Spleen (tissue), 11 donors: ENCODE results near the gene STARD4. TPM values are rescaled to one million over a fixed set of nuclear protein-coding genes. Genes with fewer than 3 reads are reported as not detected.

Source experiments
- DNase-seq: peaks from one replicate; pipeline ENCODE4 v3.0.0-alpha.2; 2020
- H3K27ac ChIP-seq, 8 donors: fragments of 200-600 bp; sonication (generic) in 7 of 8; 1 replicate in 4 of 8; 2 replicates in 4 of 8; pipeline versions ENCODE4 v1.5.0 to v1.8.0; 2016 to 2021; ENCODE audit warnings: inconsistent platforms in 4 of 8, mild to moderate bottlenecking in 4 of 8, moderate library complexity in 1 of 8
- H3K27me3 ChIP-seq, 7 donors: fragments of 200-600 bp; sonication (generic) in 6 of 7; replicated peaks in 1 of 7; 1 replicate in 4 of 7; 2 replicates in 3 of 7; pipeline versions ENCODE4 v1.5.0 to v1.8.0; 2016 to 2021; ENCODE audit warnings: inconsistent platforms in 3 of 7, mild to moderate bottlenecking in 1 of 7
- H3K36me3 ChIP-seq, 6 donors: fragments of 200-600 bp; sonication (generic) in 5 of 6; 1 replicate in 4 of 6; 2 replicates in 2 of 6; pipeline versions ENCODE4 v1.5.0 to v1.8.0; 2016 to 2021; ENCODE audit warnings: inconsistent platforms in 2 of 6
- H3K4me1 ChIP-seq, 6 donors: fragments of 200-600 bp; sonication (generic) in 5 of 6; 1 replicate in 3 of 6; 2 replicates in 3 of 6; pipeline versions ENCODE4 v1.5.0 to v1.8.0; 2016 to 2021; ENCODE audit warnings: inconsistent platforms in 3 of 6
- H3K4me3 ChIP-seq, 8 donors: fragments of 200-600 bp; sonication (generic) in 7 of 8; 1 replicate in 4 of 8; 2 replicates in 4 of 8; pipeline versions ENCODE4 v1.5.0 to v1.8.0; 2016 to 2021; ENCODE audit warnings: inconsistent platforms in 4 of 8, mild to moderate bottlenecking in 4 of 8, moderate library complexity in 2 of 8
- H3K9me3 ChIP-seq, 8 donors: fragments of 200-600 bp; sonication (generic) in 7 of 8; 1 replicate in 4 of 8; 2 replicates in 4 of 8; pipeline versions ENCODE4 v1.5.0 to v1.8.0; 2016 to 2021; ENCODE audit warnings: inconsistent platforms in 4 of 8
- CTCF ChIP-seq, 11 experiments: fragments of 200-600 bp in 7 of 11; fragments of 450-650 bp in 4 of 11; sonication (generic) in 4 of 11; IDR thresholded peaks in 8 of 11; conservative IDR thresholded peaks in 3 of 11; 1 replicate in 7 of 11; 2 replicates in 4 of 11; pipeline versions ENCODE4 v1.4.0 to v1.8.0; 2016 to 2021; ENCODE audit warnings: antibody characterized with exemption in 11 of 11, inconsistent platforms in 4 of 11, mild to moderate bottlenecking in 1 of 11
- POLR2A ChIP-seq, 3 donors: fragments of 450-650 bp; IDR thresholded peaks; one replicate each; pipeline ENCODE4 v1.5.1; 2017; ENCODE audit warnings: antibody characterized with exemption in 3 of 3, mild to moderate bottlenecking in 1 of 3
- POLR2AphosphoS5 ChIP-seq, 3 donors: sonication (generic); formaldehyde crosslinking; IDR thresholded peaks; one replicate each; pipeline ENCODE4 v1.5.1; 2017; ENCODE audit warnings: antibody characterized with exemption in 3 of 3
- WGBS, 5 donors: extraction: QIAGEN DNeasy Blood & Tissue Kit in 3 of 5; methylation state at CpG; one replicate each; pipeline versions ENCODE4 v1.1.5 to v1.1.7; 2013 to 2018; 5-methylcytosine and 5-hydroxymethylcytosine counted together
- intact Hi-C: fragments of 100-400 bp; cut with DNase I; formaldehyde crosslinking; loops from one replicate; pipeline ENCODE4 v1.15.0; 2023; ENCODE audit warnings: low total_unique reads
- polyA plus RNA-seq, 3 donors: library from polyadenylated mRNA; stranded (reverse); fragments of 200-250 nt; gene quantifications; one replicate each; pipeline ENCODE4 v1.2.1, GENCODE V29; 2013
- total RNA-seq, 7 donors: library from RNA; depleted of rRNA in 3 of 7; stranded (reverse); fragments of >200 nt in 3 of 7; fragmentation: NEBNext Ultra II Directional in 4 of 7; extraction: Animal tissue kit (Norgen Biotek cat#: 25700) in 4 of 7; gene quantifications; one replicate each; pipeline versions ENCODE4 v1.1.0 to v1.2.1, GENCODE V29; 2016 to 2021
- donor health status: healthy with polysubstance abuse.
- donor health status: DM: no; HTN: no; CAD: no; lungs with moderate emphysema.
- donor health status: DM: no; HTN: no; CAD: no.
- donor health status: Bipolar disorder and iron deficiency.
- donor health status: healthy.
- donor health status: DM: no; HTN: no; CAD: no.
- donor health status: DM: yes; HTN: yes; CAD: no.

The STARD4 gene
- total and polyA plus RNA-seq, 10 donors: 5.7 to 36.7 (median 24.6) TPM

DNA sequence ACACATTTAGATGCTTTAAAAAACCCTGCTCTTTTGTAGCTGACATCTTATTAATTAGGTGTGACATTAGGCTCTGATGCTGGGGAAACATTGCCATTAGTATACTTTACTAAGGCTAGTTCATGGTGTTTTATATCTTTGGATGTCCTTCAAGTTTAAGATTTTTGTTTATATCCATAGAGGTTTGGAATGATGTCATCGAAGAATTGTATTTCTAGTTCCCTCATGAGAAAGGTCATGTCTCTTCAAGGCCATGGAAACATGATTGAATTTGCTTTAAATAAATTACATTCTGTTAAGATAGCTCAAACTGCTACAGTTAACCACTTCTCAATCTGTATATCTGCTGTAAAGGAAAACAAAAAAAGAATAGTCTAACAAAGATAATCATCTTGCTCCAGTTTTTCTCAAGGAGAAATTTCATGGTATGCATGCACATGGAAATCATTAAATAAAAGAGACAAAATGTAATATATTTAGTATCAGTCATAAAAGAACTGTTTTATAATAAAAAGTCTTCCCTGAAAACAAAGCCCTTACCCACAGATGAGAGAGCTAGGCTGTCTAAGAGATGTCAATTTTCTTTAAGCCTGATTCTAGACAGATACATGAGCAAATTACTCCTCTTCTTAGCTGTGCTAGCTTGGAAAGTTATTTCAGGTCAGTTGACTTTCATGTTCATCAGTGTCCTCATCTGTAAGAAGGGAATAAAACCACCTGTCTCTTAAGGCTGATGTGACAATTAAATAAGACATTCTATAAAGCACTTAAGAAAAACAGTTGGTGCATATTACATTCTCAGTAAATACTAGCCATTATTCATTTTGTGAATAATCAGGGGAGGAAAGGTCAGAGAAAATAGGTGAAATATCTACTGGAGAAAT lies 25.0 kb upstream of the STARD4 start:
- TF ChIP-seq CTCF (IDR thresholded peaks at IDR 0.05 in 8 of 11, conservative IDR thresholded peaks at IDR 0.05 in 3 of 11) (no peak), POLR2AphosphoS5 (IDR thresholded peaks at IDR 0.05) (no peak), POLR2A (IDR thresholded peaks at IDR 0.05) (no peak)
- no peak overlapping the region for H3K27ac ChIP-seq
- WGBS, 5 donors: 63 to 80% (median 74%) methylated on average over 1 of the region's 1 CpG
- no peak for DNase-seq
- H3K4me3 ChIP-seq: no peak overlapping the region
- no peaks in the 10 kb centered on the region for H3K36me3 ChIP-seq
- peaks cover 0 to 5% (median 0%) of the 10 kb centered on the region in 8 donors for H3K9me3 ChIP-seq
- intact Hi-C loops: no loop called here
- peaks cover 0 to 2% (median 0%) of the 10 kb centered on the region in 6 donors for H3K4me1 ChIP-seq
- H3K27me3 ChIP-seq: no peaks in the 10 kb centered on the region

- H3K27me3 ChIP-seq: no peaks in the 10 kb centered on the region
- no peak for DNase-seq
- H3K4me3 ChIP-seq: no peak overlapping the region
- intact Hi-C loops: no loop called here
- WGBS, 5 donors: 57 to 81% (median 72%) methylated on average over 1 of the region's 1 CpG
- H3K4me1 ChIP-seq: peaks cover 0 to 13% (median 4%) of the 10 kb centered on the region in 6 donors
- H3K27ac ChIP-seq: no peak overlapping the region
- H3K36me3 ChIP-seq: no peaks in the 10 kb centered on the region
- H3K9me3 ChIP-seq: peaks cover 0 to 5% (median 0%) of the 10 kb centered on the region in 8 donors
- TF ChIP-seq POLR2A (IDR thresholded peaks at IDR 0.05): no peak
- no peak for TF ChIP-seq POLR2AphosphoS5 (IDR thresholded peaks at IDR 0.05)
- no peak for TF ChIP-seq CTCF (IDR thresholded peaks at IDR 0.05 in 8 of 11, conservative IDR thresholded peaks at IDR 0.05 in 3 of 11)
These were observed 23.7 kb upstream of the STARD4 start for GRCh38 chr5:111535879-111536549.

DNA sequence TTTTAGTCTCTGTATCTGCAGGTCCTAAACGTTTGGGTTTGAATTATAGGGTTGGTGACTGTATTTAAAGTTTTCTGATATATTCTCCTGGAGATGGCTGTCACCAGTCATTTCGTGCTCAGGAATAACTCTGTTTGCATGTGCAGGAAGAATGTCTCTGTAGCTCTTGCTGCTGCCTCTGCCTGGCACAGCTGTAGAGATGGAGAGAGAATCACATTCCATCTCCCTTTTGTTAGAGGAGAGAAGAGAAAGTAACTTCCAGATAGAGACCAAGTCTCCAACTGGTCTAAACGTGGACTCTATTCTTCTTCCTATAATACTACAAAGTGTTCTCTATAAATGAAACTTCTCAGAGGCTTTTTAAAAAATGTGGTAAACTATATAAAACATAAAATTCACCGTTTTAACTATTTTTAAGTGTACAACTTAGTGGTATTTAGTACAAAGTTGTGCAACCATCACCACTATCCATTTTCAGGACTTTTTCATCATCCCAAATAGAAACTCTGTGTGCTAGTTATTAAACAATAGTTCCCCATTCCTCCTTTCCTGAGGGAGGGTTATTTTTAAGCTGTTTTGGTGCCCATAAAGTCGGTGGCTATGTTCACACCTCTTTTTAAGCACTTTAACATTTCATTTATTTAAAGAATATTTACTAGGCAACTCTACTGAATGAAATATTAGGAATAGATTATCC lies 20.7 kb upstream of the STARD4 start:
- TF ChIP-seq POLR2AphosphoS5 (IDR thresholded peaks at IDR 0.05) (no peak), POLR2A (IDR thresholded peaks at IDR 0.05) (no peak), CTCF (IDR thresholded peaks at IDR 0.05 in 8 of 11, conservative IDR thresholded peaks at IDR 0.05 in 3 of 11) (no peak)
- H3K4me1 ChIP-seq: peaks cover 5 to 30% (median 21%) of the 10 kb centered on the region in 6 donors
- WGBS, 5 donors: 47 to 63% (median 58%) methylated on average over 5 of the region's 5 CpGs
- peaks cover 0 to 5% (median 0%) of the 10 kb centered on the region in 8 donors for H3K9me3 ChIP-seq
- peak overlapping the region in 1 of 8 donors; percentile 28 for H3K27ac ChIP-seq
- no peak overlapping the region for H3K4me3 ChIP-seq
- H3K36me3 ChIP-seq: no peaks in the 10 kb centered on the region
- intact Hi-C loops: no loop called here
- H3K27me3 ChIP-seq: no peaks in the 10 kb centered on the region
- DNase-seq: no peak
